HEK293T (cell line): ENCODE measurements around the gene XPNPEP3.

Experiments used
- FOXK2 ChIP-seq: fragments of 450-650 bp; IDR thresholded peaks from 2 replicates; pipeline ENCODE4 v1.6.1; 2016; ENCODE audit warnings: mild to moderate bottlenecking
- NFRKB ChIP-seq: fragments of 450-650 bp; IDR thresholded peaks from 2 replicates; pipeline ENCODE4 v1.6.1; 2016; ENCODE audit warnings: mild to moderate bottlenecking, moderate library complexity
- SP1 ChIP-seq: fragments of 450-650 bp; IDR thresholded peaks from 2 replicates; pipeline ENCODE4 v1.6.1; 2017
- TARDBP ChIP-seq: fragments of 450-650 bp; IDR thresholded peaks from 2 replicates; pipeline ENCODE4 v1.6.1; 2016

GRCh38 chr22:40875111-40875510 is 18.2 kb downstream of the XPNPEP3 start:
- TF ChIP-seq TARDBP, result no peak
- no peak for TF ChIP-seq FOXK2
- TF ChIP-seq SP1, result no peak
- no peak for TF ChIP-seq NFRKB
